BJ (cell line): ENCODE results near the gene RALB. TPM values are rescaled to one million over a fixed set of nuclear protein-coding genes. Genes with fewer than 3 reads are reported as not detected.

Experiments
- CTCF ChIA-PET: fragments of 350-600 bp; formaldehyde crosslinking; extraction: SDS; loops from one replicate; lab custom pipeline; 2021; ENCODE audit warnings: antibody characterized with exemption, inconsistent platforms; lab: Yijun Ruan, JAX
- POLR2A ChIA-PET: fragments of 300-600 bp; sonication (Branson Sonifier 250); formaldehyde crosslinking; extraction: SDS; loops from one replicate; lab custom pipeline; 2021; ENCODE audit warnings: antibody characterized with exemption; lab: Charles Lee
- DNase-seq: peaks from one replicate; pipeline ENCODE4 v3.0.0-alpha.2; 2011; ENCODE audit warnings: low read depth
- H3K27me3 ChIP-seq: 2 replicates; pipeline ENCODE4 v1.6.0; 2011; ENCODE audit warnings: low read length; ENCODE audit not compliant: control insufficient read depth, insufficient read depth
- H3K36me3 ChIP-seq: 2 replicates; pipeline ENCODE4 v1.5.1; 2011; ENCODE audit warnings: low read length; ENCODE audit not compliant: control insufficient read depth, insufficient read depth
- H3K4me3 ChIP-seq: 2 replicates; pipeline ENCODE4 v1.5.1; 2011; ENCODE audit warnings: low read depth, mild to moderate bottlenecking, control low read depth, low read length
- polyA plus RNA-seq: library from polyadenylated mRNA; depleted of rRNA; stranded (reverse); fragments of >200 nt; gene quantifications from 2 replicates; pipeline ENCODE4 v1.2.3, GENCODE V29; 2011
- TF ChIP-seq, protein P1 (sequence below): IDR thresholded peaks from 2 replicates; pipeline ENCODE4 v1.5.1; 2011; ENCODE audit warnings: low read depth, mild to moderate bottlenecking, control low read depth, inconsistent platforms, low read length, moderate library complexity; ENCODE audit not compliant: insufficient read depth

Gene RALB
- polyA plus RNA-seq, 1 experiment: 33.3 TPM

DNA sequence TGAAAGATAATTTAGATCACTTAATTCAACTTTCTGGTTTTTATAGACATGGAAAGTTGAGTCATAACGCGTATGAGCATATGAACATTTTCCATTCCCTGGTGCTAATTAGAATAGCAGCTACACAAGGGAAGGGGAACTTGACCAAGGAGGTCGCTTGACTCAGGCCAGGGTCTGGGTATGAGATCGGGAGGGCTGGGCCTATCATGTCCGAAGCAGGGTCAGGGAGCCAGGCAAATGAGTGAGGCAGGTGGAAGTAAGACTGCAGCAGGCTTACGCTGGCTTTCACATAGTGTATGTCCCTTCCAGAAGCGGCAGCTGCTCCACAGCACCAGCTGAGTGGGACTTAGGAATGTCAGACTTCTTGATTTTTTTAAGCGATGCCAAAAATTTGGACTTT is 14.7 kb downstream of the RALB start:
- TF ChIP-seq, protein P1, sequence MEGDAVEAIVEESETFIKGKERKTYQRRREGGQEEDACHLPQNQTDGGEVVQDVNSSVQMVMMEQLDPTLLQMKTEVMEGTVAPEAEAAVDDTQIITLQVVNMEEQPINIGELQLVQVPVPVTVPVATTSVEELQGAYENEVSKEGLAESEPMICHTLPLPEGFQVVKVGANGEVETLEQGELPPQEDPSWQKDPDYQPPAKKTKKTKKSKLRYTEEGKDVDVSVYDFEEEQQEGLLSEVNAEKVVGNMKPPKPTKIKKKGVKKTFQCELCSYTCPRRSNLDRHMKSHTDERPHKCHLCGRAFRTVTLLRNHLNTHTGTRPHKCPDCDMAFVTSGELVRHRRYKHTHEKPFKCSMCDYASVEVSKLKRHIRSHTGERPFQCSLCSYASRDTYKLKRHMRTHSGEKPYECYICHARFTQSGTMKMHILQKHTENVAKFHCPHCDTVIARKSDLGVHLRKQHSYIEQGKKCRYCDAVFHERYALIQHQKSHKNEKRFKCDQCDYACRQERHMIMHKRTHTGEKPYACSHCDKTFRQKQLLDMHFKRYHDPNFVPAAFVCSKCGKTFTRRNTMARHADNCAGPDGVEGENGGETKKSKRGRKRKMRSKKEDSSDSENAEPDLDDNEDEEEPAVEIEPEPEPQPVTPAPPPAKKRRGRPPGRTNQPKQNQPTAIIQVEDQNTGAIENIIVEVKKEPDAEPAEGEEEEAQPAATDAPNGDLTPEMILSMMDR: no peak
- CTCF ChIA-PET: interaction anchor here (1.2 to 2.4 kb wide), 2 partner anchors 10 to 12 kb away, joined by 3 to 7 read pairs; no protein-coding TSS in a partner anchor
- H3K27me3 ChIP-seq: no peaks in the 10 kb centered on the region
- no peaks in the 10 kb centered on the region for H3K36me3 ChIP-seq
- DNase-seq: no peak
- H3K4me3 ChIP-seq: no peak overlapping the region
- POLR2A ChIA-PET: interaction anchor here (0.6 kb wide), 1 partner anchor 1264 kb away, joined by 4 read pairs; no protein-coding TSS in a partner anchor

DNA sequence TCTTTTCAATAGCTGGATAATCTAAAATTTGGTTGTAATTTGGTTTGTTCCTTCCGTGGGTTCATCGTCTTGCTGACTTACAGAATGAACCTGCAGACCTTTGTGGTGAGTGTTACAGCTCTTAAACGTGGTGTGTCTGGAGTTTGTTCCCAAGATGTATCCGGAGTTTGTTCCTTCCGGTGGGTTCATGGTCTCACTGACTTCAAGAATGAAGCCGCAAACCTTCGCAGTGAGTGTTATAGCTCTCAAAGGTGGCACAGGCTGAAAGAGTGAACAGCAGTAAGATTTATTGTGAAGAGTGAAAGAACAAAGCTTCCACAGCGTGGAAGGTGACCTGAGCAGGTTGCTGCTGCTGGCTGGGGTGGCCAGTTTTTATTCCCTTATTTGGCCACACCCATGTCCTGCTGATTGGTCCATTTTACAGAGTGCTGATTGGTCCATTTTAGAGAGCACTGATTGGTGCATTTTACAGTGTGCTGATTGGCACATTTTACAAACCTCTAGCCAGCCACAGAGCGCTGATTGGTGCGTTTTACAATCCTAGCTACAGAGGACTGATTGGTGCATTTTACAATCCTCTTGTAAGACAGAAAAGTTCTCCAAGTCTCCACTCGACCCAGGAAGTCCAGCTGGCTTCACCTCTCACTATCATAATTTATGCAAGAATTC is 16.6 kb downstream of the RALB start:
- CTCF ChIA-PET: no interaction called here
- H3K4me3 ChIP-seq: no peak overlapping the region
- H3K27me3 ChIP-seq: no peaks in the 10 kb centered on the region
- DNase-seq: no peak
- TF ChIP-seq, protein P1: no peak
- H3K36me3 ChIP-seq: no peaks in the 10 kb centered on the region
- POLR2A ChIA-PET: no interaction called here

DNA sequence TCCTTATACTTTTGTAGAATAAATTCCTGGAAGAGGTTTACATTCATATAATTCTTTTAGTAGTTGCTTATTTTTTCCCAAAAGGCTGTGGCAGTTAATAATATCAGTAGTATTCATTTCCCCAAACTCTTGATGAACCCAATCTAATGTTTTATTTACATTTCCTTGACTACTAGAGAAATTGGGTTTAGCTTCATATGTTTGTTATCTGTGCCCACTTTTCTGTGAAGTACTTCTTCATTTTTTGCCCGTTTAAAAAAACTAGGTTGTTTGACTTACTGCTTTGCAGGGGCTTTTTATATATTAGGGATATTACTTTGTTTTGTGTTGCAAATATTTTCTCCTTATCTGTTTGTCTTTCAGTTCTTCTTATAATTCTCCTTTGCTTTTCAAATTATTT is 17.2 kb downstream of the RALB start:
- Histone ChIP-seq H3K4me3 (no peak overlapping the region), H3K36me3 (no peaks in the 10 kb centered on the region), H3K27me3 (no peaks in the 10 kb centered on the region)
- DNase-seq: no peak
- ChIA-PET POLR2A (no interaction called here), CTCF (no interaction called here)
- TF ChIP-seq, protein P1: no peak

DNA sequence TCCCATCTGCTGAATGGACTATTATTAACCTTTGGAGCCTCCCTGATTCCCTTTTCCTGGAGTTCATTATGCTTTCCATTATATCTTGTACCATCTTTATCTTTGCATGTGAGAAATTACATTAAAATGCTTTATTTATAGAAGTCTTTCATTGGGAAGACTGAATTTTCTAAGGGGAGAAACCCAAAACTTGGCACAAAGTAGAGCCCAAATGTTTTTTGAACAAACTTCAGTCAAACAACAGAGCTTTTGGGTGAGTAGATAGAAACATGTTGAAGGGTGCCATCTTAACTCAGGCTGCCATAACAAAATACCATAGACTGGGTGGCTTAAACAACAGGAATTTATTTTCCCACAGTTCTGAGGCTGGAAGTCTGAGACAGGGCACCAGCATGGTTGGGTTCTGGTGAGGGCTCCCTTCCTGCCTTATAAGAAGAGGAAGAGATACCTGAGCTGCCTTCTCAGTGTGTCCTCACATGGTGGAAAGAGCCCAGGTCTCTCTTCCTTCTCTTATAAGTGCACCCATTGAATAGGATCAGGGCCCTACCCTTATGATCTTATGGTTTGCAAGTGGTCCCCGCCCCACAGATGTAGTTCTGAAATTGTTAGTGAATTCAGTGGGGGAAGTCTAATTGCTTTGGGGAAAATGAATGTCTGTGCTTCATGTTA is 19.2 kb downstream of the RALB start:
- Histone ChIP-seq H3K4me3 (no peak overlapping the region), H3K36me3 (no peaks in the 10 kb centered on the region), H3K27me3 (no peaks in the 10 kb centered on the region)
- ChIA-PET POLR2A (no interaction called here), CTCF (interaction anchor here (1.1 kb wide), 1 partner anchor 12 kb away, joined by 5 read pairs; no protein-coding TSS in a partner anchor)
- TF ChIP-seq, protein P1: no peak
- DNase-seq: no peak

DNA sequence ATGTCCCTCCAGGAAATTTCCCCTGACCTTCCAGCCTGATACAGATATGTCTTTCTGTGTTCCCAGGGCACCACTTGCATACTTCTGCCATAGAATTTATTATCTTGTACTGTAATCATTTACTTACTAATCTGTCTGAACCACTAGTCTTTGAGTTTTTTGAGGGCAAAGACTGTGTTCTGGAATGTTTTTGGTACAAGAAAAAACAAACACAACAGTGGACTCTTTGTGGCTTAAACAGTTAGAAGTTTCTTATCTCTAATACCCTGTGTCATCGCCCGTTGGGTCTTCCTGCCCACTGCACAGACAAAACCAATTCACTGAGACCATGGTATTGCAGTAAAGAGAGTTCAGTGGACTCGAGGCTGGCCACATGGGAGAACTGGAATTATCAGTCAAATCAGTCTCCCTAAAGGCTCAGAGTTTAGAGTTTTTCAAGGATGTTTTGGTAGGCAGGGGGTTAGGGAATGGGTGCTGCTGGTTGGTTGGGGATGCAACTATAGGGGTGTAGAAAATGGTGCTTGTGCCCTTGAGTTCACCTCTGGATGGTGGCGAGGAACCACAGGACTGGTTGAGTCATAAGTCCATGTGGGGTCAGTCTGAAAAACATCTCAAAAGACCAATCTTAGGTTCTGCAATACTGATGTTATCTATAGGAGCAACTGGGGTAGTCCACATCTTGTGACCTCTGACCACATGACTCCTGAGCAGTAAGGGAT is 20.3 kb downstream of the RALB start:
- H3K4me3 ChIP-seq: no peak overlapping the region
- ChIA-PET CTCF (no interaction called here), POLR2A (no interaction called here)
- no peaks in the 10 kb centered on the region for H3K27me3 ChIP-seq
- no peak for DNase-seq
- TF ChIP-seq, protein P1: no peak
- no peaks in the 10 kb centered on the region for H3K36me3 ChIP-seq
